Small intestine (tissue), 7 donors: ENCODE data around the gene DNMT3L. TPM values are rescaled to one million over a fixed set of nuclear protein-coding genes. Genes with fewer than 3 reads are reported as not detected.

Source experiments
- DNase-seq, 2 donors: peaks; one replicate each; pipeline versions ENCODE4 v3.0.0 to v3.0.0-alpha.2; 2013
- FAIRE-seq: peaks from 2 replicates; lab custom pipeline; 2012; peaks lifted over from hg19 to GRCh38; lab: Jason Lieb, UNC
- H3K27ac ChIP-seq, 3 donors: one replicate each; pipeline ENCODE4 v1.5.1; 2013; ENCODE audit warnings: low read length in 2 of 3, mild to moderate bottlenecking in 2 of 3, control low read depth in 1 of 3, inconsistent platforms in 1 of 3, low read depth in 1 of 3, moderate library complexity in 1 of 3
- H3K27me3 ChIP-seq, 3 donors: one replicate each; pipeline ENCODE4 v1.6.1; 2013; ENCODE audit warnings: low read length in 3 of 3, inconsistent platforms in 1 of 3; ENCODE audit not compliant: control insufficient read depth in 3 of 3, insufficient read depth in 3 of 3
- H3K36me3 ChIP-seq, 3 donors: one replicate each; pipeline ENCODE4 v1.6.1; 2013; ENCODE audit warnings: low read length in 3 of 3, inconsistent platforms in 1 of 3, low read depth in 1 of 3, mild to moderate bottlenecking in 1 of 3, moderate library complexity in 1 of 3; ENCODE audit not compliant: control insufficient read depth in 3 of 3, insufficient read depth in 2 of 3
- H3K4me1 ChIP-seq, 3 donors: one replicate each; pipeline ENCODE4 v1.6.1; 2013; ENCODE audit warnings: low read length in 2 of 3, inconsistent platforms in 1 of 3, low read depth in 1 of 3, mild to moderate bottlenecking in 1 of 3, moderate library complexity in 1 of 3; ENCODE audit not compliant: control insufficient read depth in 3 of 3, insufficient read depth in 2 of 3
- H3K4me3 ChIP-seq, 3 donors: one replicate each; pipeline ENCODE4 v1.5.1; 2013; ENCODE audit warnings: low read length in 3 of 3, control low read depth in 1 of 3, inconsistent platforms in 1 of 3, low read depth in 1 of 3, mild to moderate bottlenecking in 1 of 3, moderate library complexity in 1 of 3
- H3K9me3 ChIP-seq, 2 donors: one replicate each; pipeline ENCODE4 v1.6.1; 2013; ENCODE audit warnings: low read depth in 1 of 2, low read length in 1 of 2; ENCODE audit not compliant: control insufficient read depth in 2 of 2, insufficient read depth in 1 of 2
- WGBS, 3 donors: extraction: QIAGEN DNeasy Blood & Tissue Kit; methylation state at CpG; one replicate each; pipeline ENCODE4 v1.1.7; 2013; 5-methylcytosine and 5-hydroxymethylcytosine counted together
- polyA plus RNA-seq, 4 donors: library from polyadenylated mRNA; stranded (reverse) in 3 of 4; unstranded in 1 of 4; fragments of 200-250 nt in 3 of 4; fragments of 120-200 nt in 1 of 4; gene quantifications; one replicate each; pipeline versions ENCODE4 v1.2.1 to v1.2.3, GENCODE V29; 2013
- donor health status: healthy with polysubstance abuse.
- donor health status: control.
- donor health status: control.
- donor health status: Bipolar disorder and iron deficiency.
- donor health status: healthy.

DNMT3L gene
- polyA plus RNA-seq, 4 donors, result 0.07 TPM; not detected in 3

DNA sequence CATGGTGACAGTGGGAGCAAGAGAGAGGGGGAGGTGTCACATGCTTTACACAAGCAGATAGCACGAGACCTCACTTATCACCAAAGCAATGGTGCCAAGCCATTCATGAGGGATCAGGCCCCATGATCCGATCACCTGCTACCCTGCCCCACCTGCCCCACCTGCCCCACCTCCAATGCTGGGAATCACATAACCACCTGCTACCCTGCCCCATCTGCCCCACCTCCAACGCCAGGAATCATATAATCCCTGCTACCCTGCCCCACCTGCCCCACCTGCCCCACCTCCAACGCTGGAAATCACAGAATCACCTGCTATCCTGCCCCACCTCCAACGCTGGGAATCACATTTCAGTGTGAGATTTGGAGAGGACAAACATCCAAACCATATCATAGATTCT is 13.3 kb upstream of the DNMT3L start:
- H3K27me3 ChIP-seq, result no peaks in the 10 kb centered on the region
- H3K4me1 ChIP-seq, result no peaks in the 10 kb centered on the region
- no peaks in the 10 kb centered on the region for H3K36me3 ChIP-seq
- DNase-seq (peak; percentile 18 to 25), FAIRE-seq (no peak)
- WGBS, 3 donors, result 8 to 51% (median 31%) methylated on average over 5 of the region's 5 CpGs
- no peak overlapping the region for H3K27ac ChIP-seq
- H3K4me3 ChIP-seq, result no peak overlapping the region
- peaks cover 0 to 4% of the 10 kb centered on the region in 2 donors for H3K9me3 ChIP-seq

DNA sequence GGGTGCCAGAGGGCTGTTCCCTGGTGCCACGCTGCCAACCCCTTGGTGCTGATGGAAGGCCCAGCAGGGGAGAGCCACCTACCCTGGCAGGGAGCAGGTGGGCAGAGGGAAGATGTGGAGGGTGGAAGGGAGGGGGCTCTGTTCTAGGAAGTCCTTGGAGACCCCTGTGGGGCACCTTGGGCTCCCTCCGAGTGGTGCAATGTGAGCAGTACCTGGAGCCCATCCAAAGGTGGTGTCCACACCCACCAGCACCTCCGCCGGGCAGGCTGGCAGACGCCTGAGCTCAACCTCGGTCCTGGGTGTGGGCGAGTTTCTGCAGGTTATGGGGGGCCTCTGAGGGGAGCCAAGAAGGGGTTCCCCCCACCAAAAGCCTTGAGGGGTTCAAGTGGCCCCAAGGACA is 11.3 kb upstream of the DNMT3L start:
- H3K27me3 ChIP-seq, result no peaks in the 10 kb centered on the region
- H3K9me3 ChIP-seq, result peaks cover 0 to 4% of the 10 kb centered on the region in 2 donors
- no peak overlapping the region for H3K4me3 ChIP-seq
- no peak for DNase-seq
- H3K36me3 ChIP-seq, result no peaks in the 10 kb centered on the region
- no peak overlapping the region for H3K27ac ChIP-seq
- FAIRE-seq, result no peak
- 85 to 91% (median 89%) methylated on average over 7 of the region's 7 CpGs for WGBS, 3 donors
- no peaks in the 10 kb centered on the region for H3K4me1 ChIP-seq

DNA sequence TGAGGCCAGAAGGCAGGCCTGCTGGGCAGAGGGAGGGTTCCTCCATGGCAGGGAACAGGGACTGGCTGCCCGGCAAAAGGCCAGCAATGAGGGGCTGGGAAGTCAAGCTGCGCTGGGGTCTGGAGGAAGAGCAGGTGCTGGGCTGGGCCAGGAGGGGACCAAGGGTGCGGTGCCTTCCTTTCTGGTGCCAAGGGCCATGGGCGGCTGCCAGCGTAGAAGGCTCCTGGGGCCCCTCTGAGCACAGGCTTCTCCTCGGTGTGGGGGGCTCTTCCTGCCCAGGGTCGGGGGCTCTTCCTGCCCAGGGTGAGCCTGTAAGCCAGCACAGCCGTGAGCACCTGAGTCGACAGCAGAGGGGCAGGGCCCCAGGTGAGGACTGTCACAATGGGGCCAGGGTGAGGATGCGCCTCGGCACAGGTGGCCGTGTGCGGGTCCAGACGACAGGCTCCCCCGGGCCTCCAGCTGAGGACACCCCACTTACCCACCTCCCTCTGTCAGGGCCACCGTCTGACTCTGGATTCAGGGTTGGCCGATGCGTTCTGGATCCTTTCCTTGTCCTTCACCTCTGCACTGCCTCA is 10.7 kb upstream of the DNMT3L start:
- Histone ChIP-seq H3K9me3 (peaks cover 0 to 4% of the 10 kb centered on the region in 2 donors), H3K27ac (no peak overlapping the region), H3K4me1 (no peaks in the 10 kb centered on the region), H3K27me3 (no peaks in the 10 kb centered on the region), H3K36me3 (no peaks in the 10 kb centered on the region), H3K4me3 (no peak overlapping the region)
- WGBS, 3 donors, result 86 to 93% (median 90%) methylated on average over 16 to 18 of the region's 18 CpGs
- FAIRE-seq, result no peak
- no peak for DNase-seq

DNA sequence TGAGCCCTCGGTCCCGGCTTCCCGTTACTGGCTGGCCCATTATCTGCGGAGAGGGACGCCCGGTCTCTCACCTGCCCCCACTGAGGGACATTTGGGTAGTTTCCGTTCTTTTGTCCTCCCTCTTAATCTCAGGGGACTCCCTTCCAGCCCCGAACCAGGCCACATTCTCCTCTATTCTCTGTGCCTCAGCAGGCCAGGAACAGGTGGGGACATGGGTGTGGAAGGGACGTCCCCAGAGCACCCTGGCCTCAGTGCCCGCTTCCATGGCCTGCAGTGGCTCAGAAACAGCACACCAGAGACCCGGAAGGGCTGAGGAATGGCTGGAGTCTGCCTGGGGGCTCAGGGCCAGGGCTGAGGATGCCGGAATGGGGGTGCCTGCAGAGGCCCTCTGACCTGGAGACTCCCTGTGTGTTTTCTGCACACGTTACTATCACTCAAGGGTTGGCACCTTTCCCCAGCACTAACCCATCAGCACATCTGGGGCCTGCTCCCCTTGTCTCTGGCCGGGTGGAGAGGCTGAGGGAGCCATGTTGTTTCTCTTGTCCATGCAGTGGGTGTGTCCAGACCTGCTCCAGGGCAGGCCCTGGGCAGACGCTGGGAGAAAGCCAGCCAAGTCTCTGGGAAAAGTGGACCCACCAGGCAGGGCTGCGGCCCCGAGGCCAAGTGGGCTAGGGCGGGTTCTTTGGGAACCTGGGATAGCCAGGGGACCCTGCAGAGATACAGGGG is 10.0 kb upstream of the DNMT3L start:
- no peak overlapping the region for H3K27ac ChIP-seq
- WGBS, 3 donors, result 87 to 89% (median 88%) methylated on average over 18 of the region's 18 CpGs

DNA sequence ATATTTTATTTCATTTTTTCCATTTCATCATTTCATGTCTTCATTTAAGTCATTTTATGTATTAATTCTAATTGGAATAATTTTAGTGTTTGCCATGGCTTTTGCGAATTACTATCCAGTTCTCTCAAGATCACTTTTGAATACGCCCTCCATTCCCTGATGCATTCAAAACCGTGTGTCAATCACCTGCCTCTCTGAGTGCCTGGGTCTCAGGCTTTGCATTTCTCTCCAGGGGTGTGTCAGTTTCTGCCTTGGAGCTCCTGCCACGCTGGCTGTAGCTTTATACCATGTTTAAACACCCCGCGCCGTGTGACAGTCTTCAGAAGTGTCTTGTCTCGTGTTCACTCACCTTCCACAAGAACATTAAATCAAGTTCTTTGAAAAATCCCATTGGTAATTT is 7.4 kb upstream of the DNMT3L start:
- DNase-seq (no peak), FAIRE-seq (no peak)
- no peak overlapping the region for H3K4me3 ChIP-seq
- no peaks in the 10 kb centered on the region for H3K36me3 ChIP-seq
- H3K4me1 ChIP-seq, result no peaks in the 10 kb centered on the region
- no peaks in the 10 kb centered on the region for H3K9me3 ChIP-seq
- no peaks in the 10 kb centered on the region for H3K27me3 ChIP-seq
- H3K27ac ChIP-seq, result no peak overlapping the region
- WGBS, 3 donors, result 74 to 81% (median 80%) methylated on average over 8 of the region's 8 CpGs

More for the DNA sequence above, 10.0 kb upstream of the DNMT3L start:
- Histone ChIP-seq H3K27me3 (no peaks in the 10 kb centered on the region), H3K4me1 (no peaks in the 10 kb centered on the region), H3K9me3 (peaks cover 0 to 4% of the 10 kb centered on the region in 2 donors), H3K4me3 (no peak overlapping the region), H3K36me3 (no peaks in the 10 kb centered on the region)
- no peak for DNase-seq
- no peak for FAIRE-seq

DNA sequence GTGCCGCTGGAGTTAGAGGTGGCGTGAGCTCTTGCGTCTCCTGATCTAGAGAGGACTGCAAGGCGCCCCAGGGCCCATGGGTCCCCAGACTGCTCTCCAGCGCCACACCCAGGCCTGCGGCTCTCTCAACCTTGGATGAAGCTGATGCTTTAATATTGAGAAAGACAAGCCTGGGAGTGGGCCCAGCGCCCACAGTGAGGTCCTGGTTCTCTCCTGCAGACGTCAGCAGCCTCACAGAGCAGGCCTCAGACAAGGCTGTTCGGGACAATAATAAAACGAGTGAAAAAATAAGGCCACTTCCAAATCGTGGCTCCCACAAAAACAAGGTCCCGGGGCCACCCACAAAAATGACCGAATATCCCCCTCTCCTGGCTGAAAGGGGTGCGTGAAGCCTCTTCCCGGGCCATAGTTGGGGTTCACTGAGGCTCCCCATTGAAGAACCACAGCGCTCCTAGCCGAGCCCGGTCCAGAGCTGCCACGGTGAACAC is 6.0 kb upstream of the DNMT3L start:
- no peaks in the 10 kb centered on the region for H3K4me1 ChIP-seq
- DNase-seq (no peak), FAIRE-seq (no peak)
- H3K27me3 ChIP-seq, result no peaks in the 10 kb centered on the region
- H3K4me3 ChIP-seq, result no peak overlapping the region
- H3K9me3 ChIP-seq, result no peaks in the 10 kb centered on the region
- H3K27ac ChIP-seq, result no peak overlapping the region
- no peaks in the 10 kb centered on the region for H3K36me3 ChIP-seq
- WGBS, 3 donors, result 66 to 78% (median 71%) methylated on average over 19 of the region's 19 CpGs

DNA sequence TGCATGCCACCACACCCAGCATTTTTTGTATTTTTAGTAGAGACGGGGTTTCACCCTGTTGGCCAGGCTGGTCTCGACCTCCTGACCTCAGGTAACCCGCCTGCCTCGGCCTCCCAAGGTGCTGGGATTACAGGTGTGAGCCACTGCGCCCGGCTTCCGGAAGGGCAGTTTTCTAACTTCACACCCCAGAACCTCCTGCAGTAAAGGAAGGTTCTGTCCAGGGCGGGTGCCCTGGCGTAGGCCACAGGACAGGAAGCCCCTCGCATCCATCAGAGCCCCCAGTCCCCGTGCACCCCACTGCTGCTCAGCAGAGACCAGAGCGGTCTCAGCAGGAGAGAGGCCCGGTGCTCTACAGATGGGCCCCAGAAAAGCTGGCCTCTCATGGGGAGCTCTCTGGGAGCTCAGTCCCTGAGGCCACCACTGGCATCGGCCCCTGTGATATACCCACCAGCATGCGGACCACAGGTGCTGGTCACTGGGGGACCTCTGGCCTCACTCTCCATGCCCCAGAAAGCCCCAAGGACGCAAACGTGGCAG is 4.1 kb upstream of the DNMT3L start:
- Histone ChIP-seq H3K4me3 (no peak overlapping the region), H3K27ac (no peak overlapping the region), H3K4me1 (no peaks in the 10 kb centered on the region), H3K36me3 (no peaks in the 10 kb centered on the region), H3K27me3 (no peaks in the 10 kb centered on the region), H3K9me3 (no peaks in the 10 kb centered on the region)
- DNase-seq (no peak), FAIRE-seq (no peak)
- 87 to 92% (median 91%) methylated on average over 17 of the region's 17 CpGs for WGBS, 3 donors

DNA sequence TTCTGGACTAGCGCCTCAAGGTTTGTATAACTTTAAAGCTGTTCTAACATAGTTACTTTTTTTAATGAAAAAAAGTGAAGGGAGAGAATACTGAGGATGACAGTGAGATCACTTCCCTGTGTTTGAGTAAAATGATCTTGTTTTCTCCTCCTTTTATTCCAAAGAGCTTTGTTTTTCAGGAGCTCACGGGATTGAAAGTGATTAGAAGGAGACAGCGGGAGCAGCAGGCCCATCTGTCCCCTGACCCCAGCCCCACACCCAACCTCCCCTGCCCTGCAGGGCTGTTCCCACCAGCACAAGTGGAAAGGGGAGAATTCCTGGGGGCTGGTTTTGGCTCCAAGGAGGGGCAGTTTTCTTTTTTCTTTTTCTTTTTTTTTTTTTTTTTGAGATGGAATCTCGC is 2.1 kb upstream of the DNMT3L start:
- Histone ChIP-seq H3K36me3 (no peaks in the 10 kb centered on the region), H3K4me3 (no peak overlapping the region), H3K9me3 (peaks cover 0 to 8% of the 10 kb centered on the region in 2 donors), H3K27ac (no peak overlapping the region), H3K27me3 (no peaks in the 10 kb centered on the region), H3K4me1 (no peaks in the 10 kb centered on the region)
- FAIRE-seq (no peak), DNase-seq (no peak)
- WGBS, 3 donors, result 85 to 90% (median 86%) methylated on average over 3 to 4 of the region's 4 CpGs
